H1 (cell line): ENCODE data around the gene SCAPER. TPM values are rescaled to one million over a fixed set of nuclear protein-coding genes. Genes with fewer than 3 reads are reported as not detected.

ENCODE experiments used
- CTCF ChIA-PET: fragments of 300-600 bp; sonication (Branson Sonifier 250); formaldehyde crosslinking; loops from one replicate; lab custom pipeline; 2021; ENCODE audit not compliant: partially characterized antibody; lab: Charles Lee
- POLR2A ChIA-PET: fragments of 300-600 bp; sonication (Branson Sonifier 250); formaldehyde crosslinking; loops from one replicate; lab custom pipeline; 2021; ENCODE audit warnings: inconsistent platforms; ENCODE audit not compliant: partially characterized antibody; lab: Charles Lee
- DNase-seq, 2 experiments: peaks; one replicate each; pipeline versions ENCODE4 v3.0.0 to v3.0.0-alpha.2; 2010 to 2022; ENCODE audit warnings: low spot score in 2 of 2, low read depth in 1 of 2, mixed read lengths in 1 of 2
- FAIRE-seq: peaks from 2 replicates; lab custom pipeline; 2011; peaks lifted over from hg19 to GRCh38; lab: Jason Lieb, UNC
- H2AFZ ChIP-seq: 2 replicates; pipeline ENCODE4 v1.8.1; 2012; ENCODE audit warnings: low read length, inconsistent platforms
- H2AK5ac ChIP-seq: 2 replicates; pipeline ENCODE4 v1.6.1; 2013; ENCODE audit warnings: low read depth, low read length
- H2BK120ac ChIP-seq: replicated peaks from 2 replicates; pipeline ENCODE3; 2013; ENCODE audit warnings: low read depth, low read length, inconsistent platforms
- H2BK12ac ChIP-seq: 2 replicates; pipeline ENCODE4 v1.6.1; 2013; ENCODE audit warnings: low read depth, low read length
- H2BK15ac ChIP-seq: 2 replicates; pipeline ENCODE4 v1.6.1; 2013; ENCODE audit warnings: low read length
- H2BK20ac ChIP-seq: 2 replicates; pipeline ENCODE4 v1.6.1; 2013; ENCODE audit warnings: low read length
- H2BK5ac ChIP-seq: 2 replicates; pipeline ENCODE4 v1.6.1; 2013; ENCODE audit warnings: low read depth, low read length
- H3K14ac ChIP-seq: 2 replicates; pipeline ENCODE4 v1.6.1; 2013; ENCODE audit warnings: inconsistent platforms; ENCODE audit not compliant: insufficient read length
- H3K18ac ChIP-seq: 2 replicates; pipeline ENCODE4 v1.6.1; 2013; ENCODE audit warnings: low read length; ENCODE audit errors: extremely low read depth
- H3K23ac ChIP-seq: 2 replicates; pipeline ENCODE4 v1.6.1; 2013; ENCODE audit warnings: inconsistent platforms; ENCODE audit not compliant: insufficient read length
- H3K23me2 ChIP-seq: 2 replicates; pipeline ENCODE4 v1.6.1; 2013; ENCODE audit warnings: low read depth, low read length
- H3K27ac ChIP-seq: 2 replicates; pipeline ENCODE4 v1.6.1; 2011; ENCODE audit warnings: low read depth, low read length, inconsistent platforms
- H3K27me3 ChIP-seq, 4 experiments: replicated peaks in 1 of 4; 1 replicate in 1 of 4; 2 replicates in 3 of 4; pipeline versions ENCODE4 v1.6.1 to v1.8.1; 2011 to 2013; ENCODE audit warnings: low read length in 3 of 4, mild to moderate bottlenecking in 3 of 4, inconsistent platforms in 2 of 4, mixed read lengths in 2 of 4, moderate library complexity in 1 of 4; ENCODE audit not compliant: control insufficient read depth in 3 of 4, insufficient read depth in 3 of 4; ENCODE audit errors: extremely low read depth in 1 of 4
- H3K36me3 ChIP-seq, 4 experiments: 2 replicates each; pipeline versions ENCODE4 v1.6.1 to v1.8.1; 2011 to 2013; ENCODE audit warnings: mild to moderate bottlenecking in 4 of 4, low read length in 3 of 4, moderate library complexity in 2 of 4, control low read depth in 1 of 4, inconsistent platforms in 1 of 4; ENCODE audit not compliant: insufficient read depth in 4 of 4, control insufficient read depth in 2 of 4
- H3K4ac ChIP-seq: replicated peaks from 2 replicates; pipeline ENCODE3; 2013; ENCODE audit warnings: low read length, low read depth, mixed read lengths, inconsistent platforms; ENCODE audit not compliant: insufficient read length
- H3K4me1 ChIP-seq, 4 experiments: replicated peaks in 1 of 4; 1 replicate in 1 of 4; 2 replicates in 3 of 4; pipeline versions ENCODE4 v1.6.1 to v1.8.1; 2011 to 2013; ENCODE audit warnings: low read length in 3 of 4, inconsistent platforms in 2 of 4, mixed read lengths in 1 of 4; ENCODE audit not compliant: insufficient read depth in 4 of 4, control insufficient read depth in 3 of 4
- H3K4me2 ChIP-seq, 2 experiments: 2 replicates each; pipeline versions ENCODE4 v1.6.1 to v1.8.1; 2011 to 2013; ENCODE audit warnings: low read depth in 2 of 2, low read length in 2 of 2, control low read depth in 1 of 2, inconsistent platforms in 1 of 2, mild to moderate bottlenecking in 1 of 2; ENCODE audit not compliant: insufficient read depth in 1 of 2
- H3K4me3 ChIP-seq, 4 experiments: fragments of 200-600, 300-600 bp in 1 of 4; sonication (generic), shearing (Covaris generic), sonication (Bioruptor Twin) in 1 of 4; 2 replicates each; pipeline versions ENCODE4 v1.5.1 to v1.8.1; 2011 to 2016; ENCODE audit warnings: low read length in 4 of 4, low read depth in 3 of 4, control low read depth in 2 of 4, inconsistent platforms in 2 of 4, mild to moderate bottlenecking in 2 of 4, mixed read lengths in 1 of 4, moderate library complexity in 1 of 4; ENCODE audit not compliant: insufficient read depth in 2 of 4; ENCODE audit errors: extremely low read depth in 1 of 4
- H3K56ac ChIP-seq: replicated peaks from 2 replicates; pipeline ENCODE3; 2013; ENCODE audit warnings: low read depth, mild to moderate bottlenecking, mixed read lengths, low read length, inconsistent platforms; ENCODE audit not compliant: insufficient read length
- H3K79me1 ChIP-seq: 2 replicates; pipeline ENCODE4 v1.6.1; 2013; ENCODE audit warnings: low read depth, low read length, control low read depth
- H3K79me2 ChIP-seq, 2 experiments: 2 replicates each; pipeline versions ENCODE4 v1.6.1 to v1.8.1; 2012 to 2013; ENCODE audit warnings: low read length in 2 of 2, mild to moderate bottlenecking in 2 of 2, inconsistent platforms in 1 of 2; ENCODE audit not compliant: insufficient read depth in 2 of 2, control insufficient read depth in 1 of 2
- H3K9ac ChIP-seq, 4 experiments: replicated peaks in 1 of 4; 1 replicate in 1 of 4; 2 replicates in 3 of 4; pipeline versions ENCODE4 v1.6.1 to v1.8.1; 2011 to 2013; ENCODE audit warnings: low read depth in 3 of 4, low read length in 3 of 4, control low read depth in 2 of 4, mild to moderate bottlenecking in 2 of 4, moderate library complexity in 2 of 4, inconsistent platforms in 1 of 4; ENCODE audit errors: extremely low read depth in 1 of 4
- H3K9me3 ChIP-seq, 2 experiments: 2 replicates each; pipeline versions ENCODE4 v1.6.1 to v1.8.1; 2012 to 2013; ENCODE audit warnings: mild to moderate bottlenecking in 2 of 2, moderate library complexity in 2 of 2, control low read depth in 1 of 2, inconsistent platforms in 1 of 2, low read depth in 1 of 2, low read length in 1 of 2, mixed read lengths in 1 of 2; ENCODE audit not compliant: insufficient read depth in 2 of 2
- H4K20me1 ChIP-seq, 2 experiments: replicated peaks in 1 of 2; 2 replicates each; pipeline versions ENCODE3 to v1.8.1; 2011 to 2013; ENCODE audit warnings: inconsistent platforms in 2 of 2, low read length in 2 of 2, mild to moderate bottlenecking in 1 of 2; ENCODE audit not compliant: insufficient read depth in 2 of 2, control insufficient read depth in 1 of 2
- H4K5ac ChIP-seq: 2 replicates; pipeline ENCODE4 v1.6.1; 2013; ENCODE audit warnings: low read length, low read depth, mixed read lengths, inconsistent platforms; ENCODE audit not compliant: insufficient read length
- H4K8ac ChIP-seq: 2 replicates; pipeline ENCODE4 v1.8.0; 2013; ENCODE audit warnings: mild to moderate bottlenecking, moderate library complexity, low read length, inconsistent platforms; ENCODE audit not compliant: insufficient read depth; ENCODE audit errors: extremely low read depth
- H4K91ac ChIP-seq: replicated peaks from 2 replicates; pipeline ENCODE3; 2013; ENCODE audit warnings: low read length, mixed read lengths, inconsistent platforms; ENCODE audit not compliant: insufficient read length
- CBX5 ChIP-seq: fragments of 300-800, 300-1000 bp; sonication (generic); IDR thresholded peaks from 2 replicates; pipeline ENCODE4 v1.7.1; 2016; ENCODE audit warnings: antibody characterized with exemption, low read length, low read depth
- CHD1 ChIP-seq: IDR thresholded peaks from 2 replicates; pipeline ENCODE4 v1.6.1; 2012; ENCODE audit warnings: low read depth, low read length, improper control_type of control experiment
- CREB1 ChIP-seq: IDR thresholded peaks from 2 replicates; pipeline ENCODE4 v1.6.1; 2012; ENCODE audit warnings: inconsistent platforms
- MAFK ChIP-seq: IDR thresholded peaks from 2 replicates; pipeline ENCODE4 v1.6.1; 2012; ENCODE audit warnings: low read depth, mild to moderate bottlenecking, improper control_type of control experiment, low read length
- TCF12 ChIP-seq: IDR thresholded peaks from 2 replicates; pipeline ENCODE4 v1.6.1; 2011; ENCODE audit warnings: low read depth, mild to moderate bottlenecking, low read length
- WGBS, 2 experiments: shearing (Covaris generic) in 1 of 2; methylation state at CpG; one replicate each; pipeline versions ENCODE4 v1.1.6 to v1.1.7; 2013 to 2015; ENCODE audit warnings: low lambda C conversion rate in 2 of 2, mixed read lengths in 2 of 2, inconsistent platforms in 1 of 2, low coverage in 1 of 2, missing lambda C conversion rate in 1 of 2; ENCODE audit not compliant: insufficient replicate concordance in 2 of 2, insufficient coverage in 1 of 2, insufficient read length in 1 of 2; ENCODE audit errors: extremely low coverage in 1 of 2, missing lambda C conversion rate in 1 of 2; 5-methylcytosine and 5-hydroxymethylcytosine counted together
- polyA plus RNA-seq, 7 experiments: library from polyadenylated mRNA; depleted of rRNA in 3 of 7; stranded (reverse) in 5 of 7; unstranded in 2 of 7; fragments of >200 nt in 5 of 7; fragments of 200-250 nt in 2 of 7; gene quantifications; 1 replicate in 5 of 7; 2 replicates in 1 of 7; 4 replicates in 1 of 7; pipeline versions ENCODE4 v1.2.1 to v1.2.3, GENCODE V29; 2011 to 2013; ENCODE audit warnings: missing spikeins in 2 of 7, mixed read lengths in 2 of 7
- total RNA-seq: library from RNA; stranded (reverse); fragmentation: NEBNext Ultra II Directional; extraction: Animal tissue kit (Norgen Biotek cat#: 25700); gene quantifications from 2 replicates; pipeline ENCODE4 v1.2.1, GENCODE V29; 2021
- TF ChIP-seq, protein P1 (sequence below), 3 experiments: IDR thresholded peaks; 1 replicate in 2 of 3; 2 replicates in 1 of 3; pipeline versions ENCODE4 v1.5.1 to v1.6.1; 2011; ENCODE audit warnings: low read length in 3 of 3, mild to moderate bottlenecking in 3 of 3, inconsistent platforms in 2 of 3, low read depth in 1 of 3, moderate library complexity in 1 of 3; ENCODE audit not compliant: insufficient read depth in 1 of 3; ENCODE audit errors: control extremely low read depth in 1 of 3

The SCAPER gene
- total and polyA plus RNA-seq, 2 of the 8 experiments (the other 6 are each of a cell fraction or from before 2014, with no cell fraction given) = 1.6 to 6.8 TPM

DNA sequence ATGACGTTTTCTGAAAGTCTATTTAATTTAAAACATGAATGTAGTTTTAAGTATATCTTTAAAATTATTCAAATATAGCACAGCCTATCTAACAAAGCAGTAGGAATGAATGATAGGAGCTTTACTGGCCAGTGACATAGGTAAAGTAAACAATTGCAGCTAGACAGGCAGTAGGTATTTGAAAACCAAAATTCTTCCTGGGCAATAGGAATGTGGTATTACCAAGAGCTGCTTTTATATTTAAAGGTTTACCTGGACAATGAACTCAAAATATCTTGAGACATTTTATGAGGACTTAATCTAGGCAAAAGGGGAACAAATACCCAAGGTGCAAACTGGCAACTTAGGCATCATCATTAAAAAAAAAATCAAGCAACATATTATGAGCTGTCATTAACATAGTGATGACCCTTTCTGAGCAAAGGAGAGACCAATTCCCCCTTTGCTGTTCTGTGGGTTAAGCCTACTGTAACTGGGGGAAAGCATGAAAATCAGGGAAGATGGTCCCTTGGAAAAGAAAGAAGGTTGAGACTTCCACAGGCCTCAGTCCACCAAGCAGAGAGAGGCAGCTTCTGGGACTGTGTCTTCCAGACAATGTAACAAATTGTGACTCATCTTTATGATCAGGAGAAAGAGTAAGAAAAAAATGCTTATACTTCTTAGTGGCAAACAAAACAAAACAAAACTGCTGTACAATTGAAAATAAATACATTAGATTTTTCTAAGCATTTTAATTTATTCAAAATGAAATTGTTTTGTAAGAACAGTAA lies 555.7 kb downstream of the SCAPER start:
- no peak overlapping the region for H4K8ac ChIP-seq
- H3K4me2 ChIP-seq = no peak overlapping the region
- no peaks in the 10 kb centered on the region for H3K79me1 ChIP-seq
- peaks cover 0 to 6% (median under 1%) of the 10 kb centered on the region in 4 experiments; a peak in 6 of 7 replicates for H3K4me1 ChIP-seq
- no peak overlapping the region for H3K23ac ChIP-seq
- peaks cover 33 to 55% (median 41%) of the 10 kb centered on the region in 4 experiments for H3K27me3 ChIP-seq
- no peak overlapping the region for H2BK20ac ChIP-seq
- WGBS, 2 experiments = 53% methylated on average over 1 of the region's 1 CpG; no CpG with 5 or more reads in 1 of the 2 experiments
- H4K91ac ChIP-seq = no peak overlapping the region
- FAIRE-seq (no peak), DNase-seq (no peak)
- H4K5ac ChIP-seq = no peak overlapping the region
- no peak overlapping the region for H3K18ac ChIP-seq
- no peak overlapping the region for H3K27ac ChIP-seq
- H2BK12ac ChIP-seq = no peak overlapping the region
- no peak overlapping the region for H3K9ac ChIP-seq
- H4K20me1 ChIP-seq = peaks cover 5 to 7% of the 10 kb centered on the region in 2 experiments
- peaks cover 8% of the 10 kb centered on the region; the same call in 1 of the 2 replicates for H3K23me2 ChIP-seq
- no peaks in the 10 kb centered on the region for H3K36me3 ChIP-seq
- H3K9me3 ChIP-seq = no peaks in the 10 kb centered on the region
- no peak overlapping the region for H3K4ac ChIP-seq
- no peak overlapping the region for H2BK15ac ChIP-seq
- CTCF ChIA-PET = interaction anchor here (1.1 kb wide), 1 partner anchor 114 kb away, joined by 3 read pairs; no protein-coding TSS in a partner anchor
- no peak overlapping the region for H2BK5ac ChIP-seq
- no peak overlapping the region for H2BK120ac ChIP-seq
- H2AFZ ChIP-seq = no peak overlapping the region
- no peak overlapping the region for H2AK5ac ChIP-seq
- no peak overlapping the region for H3K14ac ChIP-seq
- TF ChIP-seq TCF12 (no peak), CHD1 (no peak), MAFK (no peak), CBX5 (no peak), CREB1 (no peak)
- TF ChIP-seq, protein P1, sequence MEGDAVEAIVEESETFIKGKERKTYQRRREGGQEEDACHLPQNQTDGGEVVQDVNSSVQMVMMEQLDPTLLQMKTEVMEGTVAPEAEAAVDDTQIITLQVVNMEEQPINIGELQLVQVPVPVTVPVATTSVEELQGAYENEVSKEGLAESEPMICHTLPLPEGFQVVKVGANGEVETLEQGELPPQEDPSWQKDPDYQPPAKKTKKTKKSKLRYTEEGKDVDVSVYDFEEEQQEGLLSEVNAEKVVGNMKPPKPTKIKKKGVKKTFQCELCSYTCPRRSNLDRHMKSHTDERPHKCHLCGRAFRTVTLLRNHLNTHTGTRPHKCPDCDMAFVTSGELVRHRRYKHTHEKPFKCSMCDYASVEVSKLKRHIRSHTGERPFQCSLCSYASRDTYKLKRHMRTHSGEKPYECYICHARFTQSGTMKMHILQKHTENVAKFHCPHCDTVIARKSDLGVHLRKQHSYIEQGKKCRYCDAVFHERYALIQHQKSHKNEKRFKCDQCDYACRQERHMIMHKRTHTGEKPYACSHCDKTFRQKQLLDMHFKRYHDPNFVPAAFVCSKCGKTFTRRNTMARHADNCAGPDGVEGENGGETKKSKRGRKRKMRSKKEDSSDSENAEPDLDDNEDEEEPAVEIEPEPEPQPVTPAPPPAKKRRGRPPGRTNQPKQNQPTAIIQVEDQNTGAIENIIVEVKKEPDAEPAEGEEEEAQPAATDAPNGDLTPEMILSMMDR (IDR thresholded peaks at IDR 0.05; ENCODE audit: control extremely low read depth in 1 of 3, insufficient read depth in 1 of 3, low read depth in 1 of 3, low read length in 3 of 3) = no peak
- H3K56ac ChIP-seq = no peak overlapping the region
- H3K4me3 ChIP-seq = no peak overlapping the region
- POLR2A ChIA-PET = no interaction called here
- H3K79me2 ChIP-seq = no peaks in the 10 kb centered on the region
